HG02973 (cell line): ENCODE results near the gene OLFML2A.
"Not testable (repeated sequence)": the region's sequence is repeated elsewhere in the genome, so short reads cannot be mapped to it uniquely, and the experiment has no call there.

ENCODE experiments used
- ATAC-seq: cut with Tn5 transposase; IDR thresholded peaks from one replicate; pipeline ENCODE4 v1.9.1; 2021; ENCODE audit warnings: moderate library complexity; ENCODE audit not compliant: unreplicated experiment

The OLFML2A gene

DNA sequence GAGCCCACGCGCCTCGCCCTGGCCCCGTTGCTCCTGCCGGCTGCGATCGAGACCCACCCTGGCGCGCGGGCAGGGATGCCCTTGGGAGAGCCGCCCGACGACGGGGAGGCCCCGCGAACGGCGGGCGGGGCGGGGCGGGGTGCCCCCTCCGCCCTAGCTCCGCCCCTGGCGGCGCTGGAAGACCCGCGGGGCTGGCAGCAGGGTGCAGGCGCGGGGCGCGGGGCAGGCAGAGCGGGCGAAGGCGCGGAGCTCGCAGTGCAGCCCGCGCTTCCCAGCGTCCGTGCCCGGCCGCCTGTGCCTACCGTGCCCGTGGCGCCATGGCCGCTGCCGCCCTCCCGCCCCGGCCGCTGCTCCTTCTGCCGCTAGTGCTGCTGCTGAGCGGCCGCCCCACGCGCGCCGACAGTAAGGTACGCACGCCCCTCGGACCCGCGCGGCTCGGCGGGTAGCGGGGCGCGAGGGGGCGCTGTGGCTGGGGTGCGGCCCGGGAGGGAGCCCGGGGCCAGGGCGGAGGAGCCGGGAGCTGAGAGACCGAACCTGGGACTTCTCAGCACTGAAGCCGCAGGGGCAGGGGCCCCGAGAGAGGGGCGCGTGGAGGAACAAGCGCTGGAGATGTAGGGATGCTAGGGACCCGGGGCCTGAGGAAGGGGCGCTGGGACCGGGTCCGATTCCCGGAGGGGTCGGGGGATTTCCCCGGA, at the start of gene OLFML2A:
Gene OLFML2A (plus strand): TSS at position 180 of the 695 bp plus-strand sequence. CDS start 138 bp downstream, at position 318.
- ATAC-seq: no peak

DNA sequence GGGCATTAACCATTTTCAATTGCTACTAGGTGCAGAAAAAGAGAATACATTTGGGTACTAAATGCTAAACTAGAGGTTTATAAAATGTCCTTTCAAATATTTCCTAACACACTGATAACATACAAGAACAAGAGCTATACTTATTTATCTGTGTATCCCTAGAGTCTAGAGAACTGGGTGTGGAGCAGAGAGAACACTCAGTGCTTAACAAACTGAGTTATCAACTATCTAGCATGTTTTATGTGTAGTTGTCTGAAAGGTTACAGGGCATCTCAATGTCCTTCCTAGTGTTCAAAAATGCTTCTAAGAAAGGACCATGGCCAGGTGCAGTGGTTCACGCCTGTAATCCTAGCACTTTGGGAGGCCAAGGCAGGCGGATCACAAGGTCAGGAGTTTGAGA, 46.2 kb upstream of the OLFML2A start:
- no peak for ATAC-seq

DNA sequence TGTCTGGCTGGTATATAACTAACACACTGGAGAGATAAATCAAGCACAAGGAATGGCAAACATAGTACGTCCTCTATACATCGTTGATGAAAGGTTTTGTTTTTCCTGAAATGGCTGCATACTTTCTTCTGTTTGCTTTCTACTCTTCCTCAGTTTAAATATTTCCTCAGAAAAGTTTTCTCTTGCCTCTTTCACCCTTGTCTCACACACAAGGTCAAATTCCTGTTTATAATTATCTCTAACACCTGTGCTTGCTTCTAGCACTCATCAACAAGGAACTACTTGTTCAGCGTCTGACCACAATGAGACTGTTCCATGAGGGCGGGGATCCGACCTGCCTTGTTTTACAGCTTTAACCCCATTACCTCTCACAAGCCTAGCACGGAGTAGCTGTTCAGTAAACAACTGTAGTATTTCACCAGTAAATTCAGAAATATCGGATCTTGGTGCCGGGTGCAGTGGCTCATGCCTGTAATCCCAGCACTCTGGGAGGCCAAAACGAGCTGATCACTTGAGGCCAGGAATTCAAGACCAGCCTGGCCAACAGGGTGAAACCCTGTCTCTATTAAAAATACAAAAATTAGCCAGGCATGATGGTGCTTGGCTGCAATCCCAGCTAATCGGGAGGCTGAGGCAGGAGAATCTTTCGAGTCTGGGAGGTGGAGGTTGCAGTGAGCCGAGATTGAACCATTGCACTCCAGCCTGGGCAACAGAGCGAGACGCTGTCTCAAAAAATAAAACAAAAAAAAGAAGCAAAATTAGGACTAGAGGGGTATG, 42.8 kb upstream of the OLFML2A start:
- no peak for ATAC-seq

DNA sequence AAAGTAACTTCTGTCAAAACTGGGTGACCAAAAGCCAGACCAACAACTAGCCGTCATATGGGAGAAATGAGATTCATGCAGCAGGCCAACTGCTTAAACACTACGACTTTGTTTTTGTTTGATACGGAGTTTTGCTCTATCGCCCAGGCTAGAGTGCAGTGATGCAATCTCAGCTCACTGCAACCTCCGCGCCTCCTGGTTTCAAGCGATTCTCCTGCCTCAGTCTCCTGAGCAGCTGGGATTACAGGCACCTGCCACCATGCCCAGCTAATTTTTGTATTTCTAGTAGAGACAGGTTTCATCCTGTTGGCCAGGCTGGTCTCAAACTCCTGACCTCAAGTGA, 42.2 kb upstream of the OLFML2A start:
- not testable (repeated sequence) for ATAC-seq

DNA sequence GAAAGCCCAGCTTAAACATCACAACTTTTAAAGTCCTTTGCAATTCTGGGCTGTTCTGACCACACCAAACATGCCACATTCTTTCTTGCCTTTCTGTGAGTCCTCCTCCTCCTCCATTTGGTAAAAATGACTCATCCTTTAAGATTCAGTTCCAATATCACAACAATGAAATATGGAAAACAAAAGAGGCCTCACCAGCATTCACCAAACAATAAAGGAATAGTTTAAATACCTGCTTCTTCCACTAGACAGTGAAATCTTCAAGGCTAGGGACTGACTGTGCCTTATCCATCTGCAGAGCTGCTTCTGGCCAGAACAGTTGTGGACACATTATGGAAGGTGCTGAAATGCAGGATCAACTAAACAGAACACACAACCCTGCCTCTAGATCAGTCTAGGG, 41.8 kb upstream of the OLFML2A start:
- no peak for ATAC-seq

DNA sequence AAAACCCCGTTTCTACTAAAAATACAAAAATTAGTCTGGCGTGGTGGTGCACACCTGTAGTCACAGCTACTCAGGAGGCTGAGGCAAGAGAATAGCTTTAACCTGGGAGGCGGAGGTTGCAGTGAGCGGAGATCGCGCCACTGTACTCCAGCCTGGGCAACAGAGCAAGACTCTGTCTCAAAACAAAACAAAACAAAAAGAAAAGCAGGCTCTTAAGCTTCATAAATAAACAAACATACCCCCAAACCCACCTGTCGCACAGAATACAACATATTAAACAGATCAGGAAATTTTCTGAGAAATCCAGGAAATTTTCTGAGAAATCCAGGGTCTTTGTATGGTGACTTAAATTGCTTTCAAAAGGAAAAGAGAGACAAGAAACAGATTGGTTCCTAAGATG, 38.9 kb upstream of the OLFML2A start:
- ATAC-seq: not testable (repeated sequence)

DNA sequence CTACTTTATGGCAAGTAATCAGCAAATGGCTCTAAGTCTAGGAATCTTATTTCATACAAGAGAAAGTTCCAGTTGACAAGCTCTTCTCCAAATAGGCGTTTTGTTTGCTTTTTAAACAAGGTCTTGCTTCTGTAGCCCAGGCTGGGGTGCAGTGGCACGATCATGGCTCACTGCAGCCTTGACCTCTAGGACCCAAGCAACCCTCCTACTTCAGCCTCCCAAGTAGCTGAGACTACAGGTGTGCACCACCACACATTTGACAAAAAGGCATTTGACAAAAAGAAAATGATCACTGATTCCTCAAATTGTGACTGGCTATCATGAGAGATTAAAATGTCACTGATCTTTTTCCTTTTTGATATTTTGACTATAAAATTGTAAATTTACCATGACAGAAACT, 37.6 kb upstream of the OLFML2A start:
- no peak for ATAC-seq

DNA sequence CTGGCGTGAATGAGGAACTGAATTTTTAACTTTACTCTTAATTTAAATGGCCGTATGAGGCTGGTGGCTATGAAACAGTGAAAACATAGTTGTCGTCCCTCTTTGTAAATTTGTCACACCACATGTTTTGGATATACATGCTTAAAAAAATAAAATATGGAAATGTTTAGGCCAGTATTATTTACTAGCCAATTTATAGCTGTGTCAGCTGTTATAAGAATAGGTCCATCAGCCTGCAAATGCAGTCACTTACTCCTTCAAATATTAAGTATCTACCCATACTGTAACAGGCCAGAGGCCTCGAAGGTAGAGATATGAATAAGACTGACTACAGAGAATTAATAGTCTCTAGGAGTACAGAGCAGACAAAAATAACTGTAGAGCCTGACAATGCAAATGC, 35.8 kb upstream of the OLFML2A start:
- no peak for ATAC-seq

DNA sequence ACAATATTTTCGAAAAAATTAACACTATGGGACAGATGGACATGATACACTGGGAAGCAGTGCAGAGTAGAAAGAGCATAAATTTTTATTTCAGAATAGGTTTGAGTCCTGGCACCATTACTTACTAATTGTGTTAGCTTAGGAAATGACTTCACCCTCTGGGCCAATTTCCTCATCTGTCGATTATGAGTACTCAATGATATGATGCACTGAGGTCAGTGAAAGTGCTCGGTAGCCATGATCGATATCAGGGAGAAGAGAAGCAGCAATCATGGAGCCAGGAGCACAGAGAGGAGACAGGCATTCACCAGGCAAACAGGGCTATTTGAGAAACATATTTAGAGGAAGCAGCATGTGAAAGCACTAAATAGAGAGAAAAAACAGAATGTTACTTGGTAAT, 35.3 kb upstream of the OLFML2A start:
- no peak for ATAC-seq

DNA sequence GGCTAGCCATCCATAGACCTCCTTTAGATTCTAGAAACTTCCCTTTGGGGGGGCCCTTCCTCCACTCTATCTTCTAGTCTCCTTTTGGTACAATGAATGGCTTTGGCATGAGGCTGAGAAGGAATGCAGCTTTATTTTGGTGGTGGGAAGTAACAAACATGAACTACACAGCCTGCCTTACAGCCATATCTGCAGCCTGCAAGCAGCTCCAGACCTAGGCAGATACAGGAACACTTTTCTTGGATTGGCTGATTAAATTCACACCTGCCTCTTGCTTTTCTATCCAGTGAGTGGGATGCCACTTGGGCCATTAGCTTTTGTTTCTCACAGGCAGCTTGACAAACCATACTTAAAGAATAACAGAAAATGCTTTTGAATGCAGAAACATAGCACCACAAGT, 34.0 kb upstream of the OLFML2A start:
- ATAC-seq: no peak

DNA sequence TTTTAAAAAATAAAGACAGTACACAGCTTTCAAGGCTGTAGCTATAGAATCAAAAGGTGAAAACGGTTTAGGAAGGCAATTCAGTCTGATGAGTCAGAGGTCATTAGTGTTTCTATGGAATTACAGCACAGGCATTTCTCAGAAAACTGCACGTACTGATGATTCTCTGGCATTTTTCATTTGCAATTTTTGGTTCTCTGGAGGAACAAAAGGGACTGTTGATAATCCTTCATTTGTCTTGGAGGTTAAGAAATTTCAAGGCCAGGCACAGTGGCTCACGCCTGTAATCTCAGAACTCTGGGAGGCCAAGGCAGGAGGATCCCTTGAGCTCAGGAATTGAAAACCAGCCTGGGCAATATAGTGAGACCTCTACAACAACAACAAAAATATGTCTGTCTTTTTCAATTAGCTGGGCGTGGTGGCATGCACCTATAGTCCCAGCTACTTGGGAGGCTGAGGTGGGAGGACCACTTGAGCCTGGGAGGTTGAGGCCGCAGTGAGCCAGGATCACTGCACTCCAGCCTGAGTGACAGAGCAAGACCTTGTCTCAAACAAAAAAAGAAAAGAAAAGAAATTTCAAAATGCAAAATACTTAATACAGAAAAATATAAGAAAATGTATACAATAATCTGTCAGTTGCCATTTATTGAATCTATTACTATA, 33.1 kb upstream of the OLFML2A start:
- no peak for ATAC-seq

DNA sequence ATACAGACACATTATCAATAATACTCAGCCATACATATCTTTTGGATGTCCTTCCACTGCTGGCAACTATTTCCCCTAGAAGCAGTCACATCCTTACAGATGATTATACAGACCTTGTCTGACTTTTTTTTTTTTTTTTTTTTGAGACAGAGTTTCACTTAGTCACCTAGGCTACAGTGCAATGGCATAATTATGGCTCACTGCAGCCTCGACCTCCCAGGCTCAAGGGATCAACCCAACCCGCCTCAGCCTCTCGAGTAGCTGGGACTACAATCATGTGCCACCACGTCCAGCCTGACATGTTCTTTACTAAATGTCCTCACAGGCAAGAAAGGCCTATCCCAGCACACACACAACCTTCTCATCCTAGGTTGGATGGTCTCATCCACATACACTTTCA, 29.9 kb upstream of the OLFML2A start:
- no peak for ATAC-seq

DNA sequence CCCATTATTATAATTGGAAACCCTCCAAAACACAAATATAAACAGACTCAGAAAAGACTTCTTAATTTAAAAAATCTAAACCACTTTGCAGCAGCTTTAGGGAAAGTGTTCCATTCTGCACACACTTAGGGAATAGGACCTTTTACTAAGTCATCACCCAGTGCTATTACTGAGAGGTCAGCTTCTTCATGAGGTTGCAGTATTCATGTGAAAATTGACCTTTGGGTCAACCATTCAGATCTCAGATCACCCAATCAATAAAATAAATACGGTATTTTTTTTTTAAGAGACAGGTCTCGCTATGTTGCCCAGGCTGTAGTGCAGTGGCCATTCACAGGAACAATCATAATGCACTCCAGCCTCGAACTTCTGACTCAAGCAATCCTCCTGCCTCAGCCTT, 27.6 kb upstream of the OLFML2A start:
- ATAC-seq: no peak

DNA sequence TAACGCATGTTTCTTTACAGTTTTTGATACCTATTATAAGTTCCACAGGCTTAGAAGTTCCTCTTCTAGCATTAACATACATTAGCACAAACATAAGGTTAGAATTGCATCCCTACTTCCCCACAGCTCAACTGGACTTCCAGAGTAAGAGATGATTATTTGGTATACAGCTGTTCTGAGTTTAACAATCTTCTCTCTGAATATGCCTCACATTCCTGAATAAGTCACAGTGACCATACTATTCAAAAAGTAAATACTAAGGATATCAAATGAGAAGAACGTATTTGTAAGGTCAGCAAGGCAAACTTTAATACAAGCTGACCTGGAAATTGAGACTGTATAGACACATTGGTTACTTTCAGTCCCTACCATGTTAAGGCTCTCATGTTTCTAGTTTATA, 27.2 kb upstream of the OLFML2A start:
- no peak for ATAC-seq

DNA sequence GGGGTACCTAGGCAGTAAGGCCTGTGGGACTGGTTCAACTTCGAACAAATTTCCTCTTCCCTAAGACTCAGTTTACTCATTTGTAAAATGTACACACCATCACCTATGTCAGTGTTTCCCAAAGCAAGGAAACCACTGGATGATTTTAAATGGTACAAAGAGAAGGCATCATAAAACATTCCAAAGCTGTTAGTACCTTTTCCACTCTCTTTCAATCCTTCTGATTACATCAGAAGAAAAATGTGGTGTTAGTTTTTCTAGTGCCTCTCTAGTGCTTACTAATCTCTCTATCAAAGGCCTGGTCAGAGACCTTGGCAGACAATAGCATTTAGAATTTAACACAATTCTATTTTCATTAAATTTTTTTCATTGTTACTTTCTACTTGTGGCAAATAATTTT, 24.0 kb upstream of the OLFML2A start:
- no peak for ATAC-seq

DNA sequence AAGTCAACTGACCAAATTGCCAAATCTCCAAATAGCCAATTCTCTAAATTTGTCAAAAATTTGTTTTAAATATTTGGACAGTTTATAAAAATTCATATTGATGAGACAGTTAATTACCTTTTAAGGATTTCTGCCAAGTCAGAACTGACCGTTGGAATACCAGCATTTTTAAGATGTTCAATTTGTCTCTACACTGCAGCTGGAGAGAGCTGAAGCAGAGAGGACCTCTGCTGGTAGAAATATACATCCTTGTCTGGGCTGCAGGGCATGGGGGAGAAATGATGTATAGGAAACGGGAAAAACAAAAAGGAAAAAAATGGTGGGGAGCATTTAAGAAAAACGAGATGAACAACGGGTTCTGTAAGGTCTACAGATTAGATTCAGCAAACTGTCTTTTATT, 22.6 kb upstream of the OLFML2A start:
- no peak for ATAC-seq

DNA sequence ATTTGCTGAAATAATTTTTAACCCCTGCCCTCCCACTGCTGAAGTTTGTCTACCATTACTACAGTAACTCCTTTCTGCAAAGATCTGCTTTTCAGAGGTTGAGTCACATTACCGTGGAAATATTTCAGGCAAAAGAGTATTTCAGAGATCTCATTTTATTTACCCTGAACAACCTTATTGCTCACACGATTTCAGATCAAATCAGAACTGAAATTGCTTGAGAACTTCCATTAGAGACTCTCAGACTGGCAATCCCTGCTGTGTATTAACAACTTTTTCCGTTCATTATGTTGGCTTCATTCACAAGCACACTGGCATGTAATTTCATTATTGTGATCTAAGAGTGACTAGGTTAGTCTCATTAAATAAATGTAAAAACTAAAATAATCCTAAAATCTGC, 21.9 kb upstream of the OLFML2A start:
- no peak for ATAC-seq

DNA sequence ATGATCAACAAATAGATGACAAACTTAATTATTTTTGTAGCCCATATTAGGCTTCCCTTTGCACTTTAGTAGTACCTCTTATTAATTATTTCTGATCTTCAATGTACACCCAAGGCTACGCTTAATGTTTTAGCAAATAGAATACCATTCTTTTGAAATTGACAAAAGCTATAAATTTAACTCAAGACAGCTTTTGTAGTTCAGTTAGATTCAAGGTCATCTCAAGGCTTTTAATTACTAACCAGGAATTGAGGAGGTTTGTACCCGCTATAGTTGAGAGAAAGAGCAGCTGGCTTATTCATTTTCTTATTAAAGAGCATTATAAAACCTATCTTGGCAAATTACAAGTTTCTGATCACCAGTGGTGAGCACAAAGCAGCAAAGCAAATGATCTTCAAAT, 20.9 kb upstream of the OLFML2A start:
- ATAC-seq: no peak

DNA sequence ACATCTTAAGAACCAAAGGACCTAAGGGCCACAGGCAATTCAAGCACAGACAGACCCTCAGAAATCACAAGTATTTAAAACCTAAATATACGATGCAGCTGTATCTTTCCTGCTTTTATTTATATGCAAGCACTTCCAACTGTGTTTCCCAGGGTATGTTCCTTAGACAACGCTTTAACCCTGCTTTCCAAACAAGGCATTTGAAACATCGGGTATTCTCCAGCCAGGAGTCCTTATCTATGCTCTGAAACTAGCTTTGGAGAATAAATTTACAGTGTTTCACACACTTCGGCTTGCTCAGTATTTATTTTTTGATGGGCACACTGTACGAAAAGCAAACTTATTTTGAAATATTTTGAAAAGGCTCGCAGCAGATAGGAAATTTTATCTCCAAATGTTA, 19.3 kb upstream of the OLFML2A start:
- ATAC-seq: no peak

DNA sequence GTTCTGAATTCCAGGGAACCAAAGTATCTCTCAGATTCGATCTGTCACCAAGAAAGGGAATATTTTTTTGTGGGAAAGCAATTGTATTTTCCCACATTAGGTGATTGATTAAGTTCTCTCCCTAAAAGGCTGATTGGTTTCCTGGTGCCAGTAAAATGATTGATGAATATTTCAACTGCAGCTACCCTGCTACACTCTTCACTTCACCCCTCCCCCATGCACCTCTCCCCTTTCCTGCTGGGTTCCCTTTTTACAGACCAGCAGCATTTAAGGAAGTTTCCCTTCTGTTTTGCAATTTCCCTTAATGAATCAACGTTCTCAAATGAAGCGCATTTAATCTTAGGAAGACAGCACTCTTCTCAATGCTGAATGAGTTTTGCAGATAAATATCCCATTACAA, 18.9 kb upstream of the OLFML2A start:
- ATAC-seq: no peak

DNA sequence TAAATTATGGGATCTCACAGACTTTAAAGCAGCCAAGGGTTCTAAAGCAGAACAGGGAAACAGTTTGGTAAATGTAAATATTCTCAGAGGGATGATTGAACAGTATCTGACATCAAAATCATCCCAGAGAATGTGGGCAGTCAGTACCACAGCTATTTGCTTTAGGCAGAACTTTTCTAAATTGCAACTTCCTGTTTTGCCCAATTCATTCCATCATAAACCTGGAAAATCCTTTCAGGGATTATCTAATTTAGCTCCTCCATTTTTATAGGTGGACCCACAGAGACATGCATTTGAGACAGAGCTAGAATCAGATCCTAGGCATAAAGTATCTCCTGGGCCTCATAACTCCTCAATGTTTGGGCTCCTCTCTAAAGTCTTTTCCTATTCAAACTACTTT, 18.2 kb upstream of the OLFML2A start:
- no peak for ATAC-seq

DNA sequence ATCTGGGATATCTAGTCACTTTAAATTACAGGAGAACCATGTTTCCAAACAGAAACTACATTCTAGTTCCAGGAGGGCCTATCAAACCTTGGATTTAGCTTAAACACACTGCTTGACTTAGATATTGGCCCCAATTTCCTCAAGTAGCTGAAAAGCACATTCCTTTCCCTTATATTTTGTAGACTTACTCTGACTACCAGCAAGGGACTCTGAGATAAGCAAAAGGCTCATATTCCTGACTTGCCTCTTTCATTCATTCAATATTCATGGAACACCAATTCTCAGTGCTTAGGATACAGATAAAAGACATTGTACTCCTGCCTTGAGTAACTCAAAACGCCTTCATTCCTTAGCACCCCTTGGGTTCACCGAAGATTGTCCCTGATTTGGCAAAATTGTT, 17.6 kb upstream of the OLFML2A start:
- ATAC-seq: no peak
